ENCODE results near the gene NAA35.

GRCh38 chr9:86020731-86021130 is 79.8 kb downstream of the NAA35 start:
- no peak for TF ChIP-seq CTCF (IDR thresholded peaks at IDR 0.05)
- TF ChIP-seq POLR2A (IDR thresholded peaks at IDR 0.05), result no peak

All from breast epithelium (tissue), 3 donors.